ENCODE results near the gene BABAM1. TPM values are rescaled to one million over a fixed set of nuclear protein-coding genes. Genes with fewer than 3 reads are reported as not detected.

Gene BABAM1
- total RNA-seq, 1 donor from 2014 or later = 67.9 TPM

DNA sequence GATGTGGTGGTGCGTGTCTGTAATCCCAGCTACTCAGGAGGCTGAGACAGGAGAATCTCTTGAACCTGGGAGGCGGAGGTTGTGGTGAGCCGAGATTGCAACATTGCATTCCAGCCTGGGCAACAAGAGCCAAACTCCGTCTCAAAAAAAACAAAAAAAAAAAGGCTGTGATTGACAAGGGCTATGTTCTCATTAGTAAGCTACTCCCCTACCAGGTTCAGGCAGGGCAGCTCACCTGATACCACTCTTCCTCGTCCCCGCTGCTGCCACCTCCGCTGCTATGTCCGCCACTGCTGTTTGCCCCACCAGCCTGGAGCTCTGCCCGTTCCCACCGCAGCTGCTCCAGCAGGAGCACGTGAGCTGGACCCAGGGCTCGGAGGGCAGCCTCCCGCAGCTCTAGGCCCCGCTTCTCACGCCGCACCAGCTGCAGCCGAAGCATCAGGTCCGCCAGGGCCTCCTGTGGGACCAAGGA lies 12.1 kb upstream of the BABAM1 start:
- ATAC-seq (peak; percentile 90), DNase-seq (peak; percentile 77)
- H3K27ac ChIP-seq = peak overlapping the region; percentile 11

DNA sequence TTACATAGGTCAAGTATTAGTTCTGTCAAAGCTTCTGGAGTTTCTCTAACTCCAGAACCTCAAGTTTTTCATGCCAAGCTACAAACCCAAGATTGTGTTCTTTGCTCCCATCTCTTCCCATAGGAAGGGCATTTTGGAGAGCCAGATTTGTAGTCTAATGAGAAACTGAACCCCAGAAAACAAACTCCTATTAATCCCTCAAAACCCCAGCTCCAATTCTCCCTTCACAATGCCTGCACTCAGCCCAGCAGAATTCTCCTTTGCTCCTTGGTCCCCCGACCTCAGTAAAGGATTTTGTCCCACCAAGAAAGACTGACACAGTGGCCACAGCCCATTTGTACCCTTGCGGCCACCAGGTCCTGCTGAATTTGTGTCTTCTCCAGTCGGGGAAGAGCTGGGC lies 11.1 kb upstream of the BABAM1 start:
- H3K27me3 ChIP-seq = no peaks in the 10 kb centered on the region
- no peaks in the 10 kb centered on the region for H3K4me1 ChIP-seq
- H3K27ac ChIP-seq = no peak overlapping the region
- no peak overlapping the region for H3K4me3 ChIP-seq
- DNase-seq (no peak), ATAC-seq (no peak)
- intact Hi-C loops (cut with DNase I) = no loop called here
- H3K9me3 ChIP-seq = no peaks in the 10 kb centered on the region
- TF ChIP-seq, protein P1, sequence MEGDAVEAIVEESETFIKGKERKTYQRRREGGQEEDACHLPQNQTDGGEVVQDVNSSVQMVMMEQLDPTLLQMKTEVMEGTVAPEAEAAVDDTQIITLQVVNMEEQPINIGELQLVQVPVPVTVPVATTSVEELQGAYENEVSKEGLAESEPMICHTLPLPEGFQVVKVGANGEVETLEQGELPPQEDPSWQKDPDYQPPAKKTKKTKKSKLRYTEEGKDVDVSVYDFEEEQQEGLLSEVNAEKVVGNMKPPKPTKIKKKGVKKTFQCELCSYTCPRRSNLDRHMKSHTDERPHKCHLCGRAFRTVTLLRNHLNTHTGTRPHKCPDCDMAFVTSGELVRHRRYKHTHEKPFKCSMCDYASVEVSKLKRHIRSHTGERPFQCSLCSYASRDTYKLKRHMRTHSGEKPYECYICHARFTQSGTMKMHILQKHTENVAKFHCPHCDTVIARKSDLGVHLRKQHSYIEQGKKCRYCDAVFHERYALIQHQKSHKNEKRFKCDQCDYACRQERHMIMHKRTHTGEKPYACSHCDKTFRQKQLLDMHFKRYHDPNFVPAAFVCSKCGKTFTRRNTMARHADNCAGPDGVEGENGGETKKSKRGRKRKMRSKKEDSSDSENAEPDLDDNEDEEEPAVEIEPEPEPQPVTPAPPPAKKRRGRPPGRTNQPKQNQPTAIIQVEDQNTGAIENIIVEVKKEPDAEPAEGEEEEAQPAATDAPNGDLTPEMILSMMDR (IDR thresholded peaks at IDR 0.05) = no peak
- H3K36me3 ChIP-seq = no peaks in the 10 kb centered on the region

More for the DNA sequence above, 12.1 kb upstream of the BABAM1 start:
- H3K36me3 ChIP-seq = no peaks in the 10 kb centered on the region
- TF ChIP-seq, protein P1 (IDR thresholded peaks at IDR 0.05) = no peak
- no peaks in the 10 kb centered on the region for H3K4me1 ChIP-seq
- H3K27me3 ChIP-seq = no peaks in the 10 kb centered on the region
- intact Hi-C loops (cut with DNase I) = no loop called here
- no peaks in the 10 kb centered on the region for H3K9me3 ChIP-seq
- no peak overlapping the region for H3K4me3 ChIP-seq

DNA sequence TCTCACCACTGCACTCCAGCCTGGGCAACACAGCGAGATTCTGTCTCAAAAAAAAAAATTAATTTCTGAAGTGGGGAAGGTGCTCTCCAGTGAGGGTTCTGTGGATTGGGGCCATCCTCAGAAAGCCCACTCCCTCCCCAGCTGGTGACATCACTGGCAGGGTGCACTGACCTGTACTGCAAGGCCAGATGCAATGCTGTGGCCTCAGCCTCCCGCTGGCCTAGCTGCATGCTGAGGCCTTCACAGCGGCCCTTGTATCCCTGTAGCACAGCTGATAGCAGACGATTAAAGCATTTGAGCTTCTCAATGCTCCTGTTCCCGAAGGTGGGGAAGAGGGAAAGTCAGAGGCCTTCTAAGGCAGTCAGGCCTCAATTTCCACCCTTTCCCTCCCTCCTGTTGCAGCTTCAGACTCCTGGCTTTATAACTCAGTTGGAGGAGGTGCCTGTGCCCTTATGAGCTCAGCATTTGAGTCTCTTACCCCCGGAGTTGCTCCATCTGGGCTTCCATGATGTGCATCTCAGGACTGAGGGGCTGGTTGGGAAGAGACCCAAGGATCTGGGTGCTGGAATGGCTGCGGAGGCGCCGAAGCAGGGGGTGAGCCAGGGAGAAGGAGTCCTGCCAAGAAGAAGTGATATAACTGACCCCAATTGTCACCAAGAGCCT lies 8.0 kb upstream of the BABAM1 start:
- H3K27ac ChIP-seq = no peak overlapping the region
- ATAC-seq = no peak
- TF ChIP-seq, protein P1 (IDR thresholded peaks at IDR 0.05) = no peak
- no peaks in the 10 kb centered on the region for H3K36me3 ChIP-seq
- no peak for DNase-seq
- intact Hi-C loops (cut with DNase I) = no loop called here
- no peak overlapping the region for H3K4me3 ChIP-seq
- no peaks in the 10 kb centered on the region for H3K27me3 ChIP-seq
- no peaks in the 10 kb centered on the region for H3K4me1 ChIP-seq
- no peaks in the 10 kb centered on the region for H3K9me3 ChIP-seq

DNA sequence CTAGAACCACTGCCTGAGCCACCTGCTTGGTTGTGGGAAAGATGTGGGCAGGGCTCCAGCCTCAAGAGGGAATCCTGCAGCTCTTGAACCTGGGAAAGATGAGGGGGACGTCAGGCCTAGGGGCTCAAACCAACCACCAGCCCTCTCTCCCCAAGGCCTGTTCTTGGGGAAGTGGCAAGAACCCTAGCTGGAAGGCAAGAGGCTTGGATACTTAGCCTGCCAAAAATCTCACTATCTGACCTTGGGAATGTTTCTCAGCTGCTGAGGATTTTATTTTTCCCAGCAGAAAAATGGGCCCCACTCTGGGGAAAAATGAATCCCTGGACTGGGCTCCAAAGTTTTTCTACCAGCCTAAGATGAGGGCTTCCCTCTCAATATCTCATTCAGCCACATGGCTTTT lies 7.3 kb upstream of the BABAM1 start:
- intact Hi-C loops (cut with DNase I) = no loop called here
- no peak overlapping the region for H3K4me3 ChIP-seq
- H3K9me3 ChIP-seq = no peaks in the 10 kb centered on the region
- ATAC-seq = no peak
- DNase-seq = no peak
- no peaks in the 10 kb centered on the region for H3K36me3 ChIP-seq
- H3K27ac ChIP-seq = no peak overlapping the region
- TF ChIP-seq, protein P1 (IDR thresholded peaks at IDR 0.05) = no peak
- no peaks in the 10 kb centered on the region for H3K4me1 ChIP-seq
- no peaks in the 10 kb centered on the region for H3K27me3 ChIP-seq

DNA sequence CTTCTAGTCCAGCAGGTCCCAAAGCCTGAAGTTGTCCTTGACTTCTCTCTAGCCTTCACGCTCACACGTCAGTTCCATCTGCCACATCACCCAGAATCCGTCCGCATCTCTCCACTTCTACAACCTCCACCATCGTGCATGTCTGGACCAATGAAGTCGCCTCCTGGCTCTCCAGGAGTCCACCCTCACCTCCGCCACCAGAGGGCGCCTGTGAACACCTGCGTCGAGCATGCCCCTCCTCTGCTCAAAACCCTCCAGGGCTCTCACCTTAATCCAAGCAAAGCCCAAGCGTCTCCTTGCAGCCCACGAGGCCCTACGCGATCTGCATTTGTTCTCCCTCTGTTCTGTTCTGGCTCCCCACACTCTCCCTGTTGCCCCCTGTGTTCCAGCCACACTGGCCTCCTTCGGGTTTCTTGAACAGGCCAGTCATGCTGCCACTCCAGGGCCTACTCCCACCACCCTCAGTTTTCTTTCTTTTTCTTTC lies 6.4 kb upstream of the BABAM1 start:
- ATAC-seq (peak; percentile 97), DNase-seq (peak; percentile 94)
- Histone ChIP-seq H3K4me1 (no peaks in the 10 kb centered on the region), H3K36me3 (no peaks in the 10 kb centered on the region), H3K27ac (no peak overlapping the region), H3K27me3 (no peaks in the 10 kb centered on the region), H3K9me3 (no peaks in the 10 kb centered on the region), H3K4me3 (no peak overlapping the region)
- TF ChIP-seq, protein P1 (IDR thresholded peaks at IDR 0.05) = peak; percentile 97
- intact Hi-C loops (cut with DNase I) = no loop called here

All from upper lobe of right lung (tissue), 1 donor.